Measurements from ENCODE around the gene MAML3. TPM values are rescaled to one million over a fixed set of nuclear protein-coding genes. Genes with fewer than 3 reads are reported as not detected.

MAML3 gene
- total and polyA plus RNA-seq, 2 of the 13 experiments (the other 11 are each of a cell fraction or from before 2014, with no cell fraction given), result 0.05 to 0.13 TPM

DNA sequence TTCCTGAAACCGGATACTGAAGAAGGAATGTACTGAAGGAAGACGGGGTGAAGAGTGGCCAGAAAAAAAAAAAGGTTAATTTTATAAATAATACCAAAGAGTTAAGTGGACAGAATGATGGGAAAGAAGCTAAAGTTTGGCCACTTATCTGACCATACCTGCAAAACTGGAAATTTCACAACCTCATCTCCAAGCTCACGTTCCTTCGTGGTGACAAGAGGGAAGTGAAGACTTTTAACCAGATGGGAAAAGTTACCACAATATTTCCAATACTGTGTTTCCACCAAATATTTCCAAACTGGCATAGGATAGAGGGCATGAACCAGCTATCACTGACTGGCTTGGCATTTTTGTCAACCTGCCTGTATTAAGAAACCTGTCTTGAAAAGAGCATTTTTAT, 56.4 kb downstream of the MAML3 start:
- Histone ChIP-seq H3K9me3 (ENCODE audit: low read length) (no peaks in the 10 kb centered on the region), H3K9ac (ENCODE audit: insufficient read depth, low read depth, low read length) (no peak overlapping the region), H3K4me2 (ENCODE audit: low read depth, low read length) (no peak overlapping the region), H4K20me1 (ENCODE audit: insufficient read depth, low read length) (no peaks in the 10 kb centered on the region), H3K79me2 (ENCODE audit: insufficient read depth, low read length) (no peaks in the 10 kb centered on the region), H3K36me3 (replicated peaks in 1 of 2; ENCODE audit: control insufficient read depth in 1 of 2, insufficient read depth in 2 of 2, low read length in 2 of 2) (no peaks in the 10 kb centered on the region), H2AFZ (ENCODE audit: low read length) (no peak overlapping the region), H3K4me3 (replicated peaks in 1 of 3; ENCODE audit: insufficient read depth in 1 of 3, low read depth in 2 of 3, low read length in 3 of 3) (no peak overlapping the region), H3K27ac (ENCODE audit: extremely low read length, insufficient read depth, low read length) (no peak overlapping the region), H3K4me1 (ENCODE audit: insufficient read depth, low read length) (no peaks in the 10 kb centered on the region), H3K27me3 (ENCODE audit: control insufficient read depth in 1 of 2, insufficient read depth in 2 of 2, low read length in 2 of 2) (no peaks in the 10 kb centered on the region)
- 35% methylated on average over 4 of the region's 4 CpGs for WGBS (ENCODE audit: low lambda C conversion rate)
- intact Hi-C loops (cut with micrococcal nuclease; ENCODE audit: unreplicated experiment), result no loop called here
- no peak for ATAC-seq
- no peak for DNase-seq (ENCODE audit: low spot score)
- in situ Hi-C loops (cut with HindIII; ENCODE audit: extremely low pct_ligation_motif_present, low pct_unique_long_range_greater_than_20kb), result no loop called here
- ChIA-PET CTCF (ENCODE audit: low intra/inter-chr PET ratio, low total read pairs) (no interaction called here), POLR2A (no interaction called here)
- FAIRE-seq, result no peak
- BruUV-seq (replicated peaks), result no TSS peak
- no peak for TF ChIP-seq NCOA1 (CRISPR knock-in tag; IDR thresholded peaks at IDR 0.05)
- no peak for TF ChIP-seq ZNF713 (CRISPR knock-in tag; IDR thresholded peaks at IDR 0.05)
- TF ChIP-seq ZNF232 (CRISPR knock-in tag; IDR thresholded peaks at IDR 0.05; ENCODE audit: borderline replicate concordance), result no peak
- no peak for TF ChIP-seq BORCS8-MEF2B (CRISPR knock-in tag; IDR thresholded peaks at IDR 0.05)
- TF ChIP-seq KDM2A (CRISPR knock-in tag; IDR thresholded peaks at IDR 0.05; ENCODE audit: borderline replicate concordance, low read depth), result no peak
- TF ChIP-seq IRF2 (CRISPR knock-in tag; IDR thresholded peaks at IDR 0.05), result no peak
- TF ChIP-seq NFKBIZ (CRISPR knock-in tag; IDR thresholded peaks at IDR 0.05), result no peak
- TF ChIP-seq ZNF703 (CRISPR knock-in tag; IDR thresholded peaks at IDR 0.05; ENCODE audit: borderline replicate concordance), result no peak
- no peak for TF ChIP-seq HOXA3 (CRISPR knock-in tag; IDR thresholded peaks at IDR 0.05)
- no peak for TF ChIP-seq TEAD2 (CRISPR knock-in tag; IDR thresholded peaks at IDR 0.05)
- TF ChIP-seq, protein P1, sequence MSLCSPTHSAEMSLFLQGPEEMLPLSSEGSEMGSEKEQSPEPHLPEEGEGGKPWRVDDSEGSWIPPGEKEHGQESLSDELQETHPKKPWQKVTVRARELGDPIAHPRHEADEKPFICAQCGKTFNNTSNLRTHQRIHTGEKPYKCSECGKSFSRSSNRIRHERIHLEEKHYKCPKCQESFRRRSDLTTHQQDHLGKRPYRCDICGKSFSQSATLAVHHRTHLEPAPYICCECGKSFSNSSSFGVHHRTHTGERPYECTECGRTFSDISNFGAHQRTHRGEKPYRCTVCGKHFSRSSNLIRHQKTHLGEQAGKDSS (CRISPR knock-in tag; IDR thresholded peaks at IDR 0.05; ENCODE audit: borderline replicate concordance, low read depth), result no peak
- TF ChIP-seq HOXA5 (CRISPR knock-in tag; IDR thresholded peaks at IDR 0.05), result no peak
- TF ChIP-seq ZNF34 (CRISPR knock-in tag; IDR thresholded peaks at IDR 0.05; ENCODE audit: borderline replicate concordance), result no peak
- TF ChIP-seq ZNF609 (CRISPR knock-in tag; IDR thresholded peaks at IDR 0.05; ENCODE audit: borderline replicate concordance), result no peak
- no peak for TF ChIP-seq HIC2 (CRISPR knock-in tag; IDR thresholded peaks at IDR 0.05; ENCODE audit: low read depth)
- no peak for TF ChIP-seq ARID3A (IDR thresholded peaks at IDR 0.05; ENCODE audit: low read depth, low read length)
- no peak for TF ChIP-seq NCOR1 (IDR thresholded peaks at IDR 0.05; ENCODE audit: borderline replicate concordance, low read length)
- TF ChIP-seq NFE2L1 (CRISPR knock-in tag; IDR thresholded peaks at IDR 0.05; ENCODE audit: borderline replicate concordance), result no peak

All from HepG2 (cell line).